SK-N-SH treated with all-trans-retinoic acid at 6 μM for 48 hours (cell line): ENCODE measurements around the gene GALC.

Source experiments
- ATAC-seq: fragments of 200-7000 bp; cut with Tn5 transposase; 3 replicates; pipeline ENCODE4 v1.9.1; 2020; ENCODE audit warnings: mild to moderate bottlenecking, moderate library complexity
- ARNTL ChIP-seq: fragments of 450-650 bp; formaldehyde crosslinking; IDR thresholded peaks from 2 replicates; pipeline ENCODE4 v1.5.0; 2020; ENCODE audit warnings: low read depth, mild to moderate bottlenecking, moderate library complexity, borderline replicate concordance
- BACH2 ChIP-seq: fragments of 250-450 bp; sonication (Bioruptor Pico); IDR thresholded peaks from 2 replicates; pipeline ENCODE4 v1.9.0; 2021; ENCODE audit warnings: mild to moderate bottlenecking, borderline replicate concordance
- CSDC2 ChIP-seq: fragments of 250-450 bp; sonication (Bioruptor Pico); IDR thresholded peaks from 2 replicates; pipeline ENCODE4 v1.5.0; 2020; ENCODE audit warnings: mild to moderate bottlenecking, moderate library complexity
- CSRNP3 ChIP-seq: fragments of 250-450 bp; sonication (Bioruptor Pico); IDR thresholded peaks from 2 replicates; pipeline ENCODE4 v1.5.1; 2021; ENCODE audit warnings: mild to moderate bottlenecking, moderate library complexity
- ESRRG ChIP-seq: fragments of 250-450 bp; sonication (Bioruptor Pico); IDR thresholded peaks from 2 replicates; pipeline ENCODE4 v1.6.1; 2021; ENCODE audit warnings: mild to moderate bottlenecking
- GLIS3 ChIP-seq: fragments of 250-450 bp; sonication (Bioruptor Pico); IDR thresholded peaks from 2 replicates; pipeline ENCODE4 v1.5.0; 2020; ENCODE audit warnings: mild to moderate bottlenecking, moderate library complexity
- ISL1 ChIP-seq: fragments of 250-450 bp; sonication (Bioruptor Pico); IDR thresholded peaks from 2 replicates; pipeline ENCODE4 v2.1.2; 2022; ENCODE audit warnings: mild to moderate bottlenecking, moderate library complexity
- OSR1 ChIP-seq: fragments of 250-450 bp; sonication (Bioruptor Pico); IDR thresholded peaks from 2 replicates; pipeline ENCODE4 v1.8.0; 2022; ENCODE audit warnings: moderate library complexity, mild to moderate bottlenecking, inconsistent platforms
- PPARA ChIP-seq: fragments of 250-450 bp; sonication (Bioruptor Pico); IDR thresholded peaks from 2 replicates; pipeline ENCODE4 v1.5.0; 2020; ENCODE audit warnings: mild to moderate bottlenecking, borderline replicate concordance
- RARB ChIP-seq: fragments of 250-450 bp; sonication (Bioruptor Pico); IDR thresholded peaks from 2 replicates; pipeline ENCODE4 v1.8.0; 2021; ENCODE audit warnings: mild to moderate bottlenecking, moderate library complexity
- SNAI2 ChIP-seq: fragments of 250-450 bp; sonication (Bioruptor Pico); IDR thresholded peaks from 2 replicates; pipeline ENCODE4 v1.5.0; 2020; ENCODE audit warnings: mild to moderate bottlenecking, moderate library complexity
- TCF4 ChIP-seq: fragments of 250-450 bp; sonication (Bioruptor Pico); IDR thresholded peaks from 2 replicates; pipeline ENCODE4 v1.8.0; 2021; ENCODE audit warnings: mild to moderate bottlenecking, moderate library complexity, borderline replicate concordance
- TOX ChIP-seq: fragments of 250-450 bp; sonication (Bioruptor Pico); IDR thresholded peaks from 2 replicates; pipeline ENCODE4 v1.8.0; 2021; ENCODE audit warnings: mild to moderate bottlenecking, moderate library complexity, borderline replicate concordance
- ZC3H10 ChIP-seq: fragments of 250-450 bp; sonication (Bioruptor Pico); IDR thresholded peaks from 2 replicates; pipeline ENCODE4 v1.5.1; 2021; ENCODE audit warnings: mild to moderate bottlenecking, moderate library complexity
- ZFP3 ChIP-seq: fragments of 250-450 bp; sonication (Bioruptor Pico); IDR thresholded peaks from 2 replicates; pipeline ENCODE4 v1.5.0; 2020; ENCODE audit warnings: mild to moderate bottlenecking, moderate library complexity
- ZFP30 ChIP-seq: fragments of 450-650 bp; formaldehyde crosslinking; IDR thresholded peaks from 2 replicates; pipeline ENCODE4 v1.5.0; 2022; ENCODE audit warnings: mild to moderate bottlenecking, moderate library complexity
- ZNF565 ChIP-seq: fragments of 450-650 bp; formaldehyde crosslinking; conservative IDR thresholded peaks from 2 replicates; pipeline ENCODE4 v1.5.0; 2020; ENCODE audit warnings: low read depth, mild to moderate bottlenecking, moderate library complexity
- ZNF70 ChIP-seq: fragments of 450-650 bp; formaldehyde crosslinking; IDR thresholded peaks from 2 replicates; pipeline ENCODE4 v1.5.0; 2020; ENCODE audit warnings: mild to moderate bottlenecking, moderate library complexity
- TF ChIP-seq, protein P1 (sequence below): fragments of 250-450 bp; sonication (Bioruptor Pico); IDR thresholded peaks from 2 replicates; pipeline ENCODE4 v1.8.0; 2020; ENCODE audit warnings: mild to moderate bottlenecking, moderate library complexity, borderline replicate concordance
- TF ChIP-seq, protein P2 (sequence below): fragments of 250-450 bp; sonication (Bioruptor Pico); IDR thresholded peaks from 2 replicates; pipeline ENCODE4 v1.5.0; 2020; ENCODE audit warnings: mild to moderate bottlenecking, moderate library complexity
- TF ChIP-seq, protein P3 (sequence below): fragments of 250-450 bp; sonication (Bioruptor Pico); IDR thresholded peaks from 2 replicates; pipeline ENCODE4 v1.8.0; 2021; ENCODE audit warnings: low read depth, mild to moderate bottlenecking, moderate library complexity, borderline replicate concordance
- TF ChIP-seq, protein P4 (sequence below): fragments of 250-450 bp; sonication (Bioruptor Pico); IDR thresholded peaks from 2 replicates; pipeline ENCODE4 v1.5.1; 2020; ENCODE audit warnings: low read depth, mild to moderate bottlenecking, moderate library complexity

The GALC gene

DNA sequence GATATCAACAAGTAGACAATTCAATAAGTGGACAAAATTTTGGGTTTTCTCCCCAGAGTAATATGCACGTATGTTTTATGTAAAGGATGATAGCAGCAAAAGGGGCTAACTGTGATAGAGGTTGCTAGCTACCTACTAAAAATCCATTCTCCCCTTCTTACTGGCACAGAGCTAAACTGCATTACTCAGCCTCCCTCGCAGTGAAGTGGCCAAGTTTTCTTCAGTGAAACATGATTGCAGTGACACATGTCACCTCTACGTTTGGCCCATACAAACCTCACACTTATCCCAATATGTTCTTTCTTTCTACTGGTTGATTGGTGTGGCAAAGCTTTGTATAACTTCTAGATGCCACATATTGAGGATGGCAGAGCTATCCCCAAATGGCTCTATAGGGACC is 46.2 kb upstream of the GALC start:
- ATAC-seq: no peak

GRCh38 chr14:88037325-88037724 is 44.3 kb upstream of the GALC start:
- ATAC-seq: no peak
- TF ChIP-seq, protein P1, sequence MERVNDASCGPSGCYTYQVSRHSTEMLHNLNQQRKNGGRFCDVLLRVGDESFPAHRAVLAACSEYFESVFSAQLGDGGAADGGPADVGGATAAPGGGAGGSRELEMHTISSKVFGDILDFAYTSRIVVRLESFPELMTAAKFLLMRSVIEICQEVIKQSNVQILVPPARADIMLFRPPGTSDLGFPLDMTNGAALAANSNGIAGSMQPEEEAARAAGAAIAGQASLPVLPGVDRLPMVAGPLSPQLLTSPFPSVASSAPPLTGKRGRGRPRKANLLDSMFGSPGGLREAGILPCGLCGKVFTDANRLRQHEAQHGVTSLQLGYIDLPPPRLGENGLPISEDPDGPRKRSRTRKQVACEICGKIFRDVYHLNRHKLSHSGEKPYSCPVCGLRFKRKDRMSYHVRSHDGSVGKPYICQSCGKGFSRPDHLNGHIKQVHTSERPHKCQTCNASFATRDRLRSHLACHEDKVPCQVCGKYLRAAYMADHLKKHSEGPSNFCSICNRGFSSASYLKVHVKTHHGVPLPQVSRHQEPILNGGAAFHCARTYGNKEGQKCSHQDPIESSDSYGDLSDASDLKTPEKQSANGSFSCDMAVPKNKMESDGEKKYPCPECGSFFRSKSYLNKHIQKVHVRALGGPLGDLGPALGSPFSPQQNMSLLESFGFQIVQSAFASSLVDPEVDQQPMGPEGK (CRISPR knock-in tag): no peak
- no peak for TF ChIP-seq ZC3H10 (CRISPR knock-in tag)
- no peak for TF ChIP-seq BACH2 (CRISPR knock-in tag)
- TF ChIP-seq ZFP3: no peak
- no peak for TF ChIP-seq ISL1
- TF ChIP-seq, protein P2, sequence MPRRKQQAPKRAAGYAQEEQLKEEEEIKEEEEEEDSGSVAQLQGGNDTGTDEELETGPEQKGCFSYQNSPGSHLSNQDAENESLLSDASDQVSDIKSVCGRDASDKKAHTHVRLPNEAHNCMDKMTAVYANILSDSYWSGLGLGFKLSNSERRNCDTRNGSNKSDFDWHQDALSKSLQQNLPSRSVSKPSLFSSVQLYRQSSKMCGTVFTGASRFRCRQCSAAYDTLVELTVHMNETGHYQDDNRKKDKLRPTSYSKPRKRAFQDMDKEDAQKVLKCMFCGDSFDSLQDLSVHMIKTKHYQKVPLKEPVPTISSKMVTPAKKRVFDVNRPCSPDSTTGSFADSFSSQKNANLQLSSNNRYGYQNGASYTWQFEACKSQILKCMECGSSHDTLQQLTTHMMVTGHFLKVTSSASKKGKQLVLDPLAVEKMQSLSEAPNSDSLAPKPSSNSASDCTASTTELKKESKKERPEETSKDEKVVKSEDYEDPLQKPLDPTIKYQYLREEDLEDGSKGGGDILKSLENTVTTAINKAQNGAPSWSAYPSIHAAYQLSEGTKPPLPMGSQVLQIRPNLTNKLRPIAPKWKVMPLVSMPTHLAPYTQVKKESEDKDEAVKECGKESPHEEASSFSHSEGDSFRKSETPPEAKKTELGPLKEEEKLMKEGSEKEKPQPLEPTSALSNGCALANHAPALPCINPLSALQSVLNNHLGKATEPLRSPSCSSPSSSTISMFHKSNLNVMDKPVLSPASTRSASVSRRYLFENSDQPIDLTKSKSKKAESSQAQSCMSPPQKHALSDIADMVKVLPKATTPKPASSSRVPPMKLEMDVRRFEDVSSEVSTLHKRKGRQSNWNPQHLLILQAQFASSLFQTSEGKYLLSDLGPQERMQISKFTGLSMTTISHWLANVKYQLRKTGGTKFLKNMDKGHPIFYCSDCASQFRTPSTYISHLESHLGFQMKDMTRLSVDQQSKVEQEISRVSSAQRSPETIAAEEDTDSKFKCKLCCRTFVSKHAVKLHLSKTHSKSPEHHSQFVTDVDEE (CRISPR knock-in tag): no peak
- TF ChIP-seq TOX: no peak
- TF ChIP-seq ZFP30 (CRISPR knock-in tag): no peak
- no peak for TF ChIP-seq SNAI2
- no peak for TF ChIP-seq ZNF70 (CRISPR knock-in tag)
- TF ChIP-seq, protein P3, sequence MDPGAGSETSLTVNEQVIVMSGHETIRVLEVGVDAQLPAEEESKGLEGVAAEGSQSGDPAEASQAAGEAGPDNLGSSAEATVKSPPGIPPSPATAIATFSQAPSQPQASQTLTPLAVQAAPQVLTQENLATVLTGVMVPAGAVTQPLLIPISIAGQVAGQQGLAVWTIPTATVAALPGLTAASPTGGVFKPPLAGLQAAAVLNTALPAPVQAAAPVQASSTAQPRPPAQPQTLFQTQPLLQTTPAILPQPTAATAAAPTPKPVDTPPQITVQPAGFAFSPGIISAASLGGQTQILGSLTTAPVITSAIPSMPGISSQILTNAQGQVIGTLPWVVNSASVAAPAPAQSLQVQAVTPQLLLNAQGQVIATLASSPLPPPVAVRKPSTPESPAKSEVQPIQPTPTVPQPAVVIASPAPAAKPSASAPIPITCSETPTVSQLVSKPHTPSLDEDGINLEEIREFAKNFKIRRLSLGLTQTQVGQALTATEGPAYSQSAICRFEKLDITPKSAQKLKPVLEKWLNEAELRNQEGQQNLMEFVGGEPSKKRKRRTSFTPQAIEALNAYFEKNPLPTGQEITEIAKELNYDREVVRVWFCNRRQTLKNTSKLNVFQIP (CRISPR knock-in tag): no peak
- no peak for TF ChIP-seq CSDC2 (CRISPR knock-in tag)
- TF ChIP-seq PPARA (CRISPR knock-in tag): no peak
- TF ChIP-seq TCF4: no peak
- TF ChIP-seq CSRNP3 (CRISPR knock-in tag): no peak
- no peak for TF ChIP-seq OSR1
- no peak for TF ChIP-seq ESRRG (CRISPR knock-in tag)

More for the DNA sequence above, 46.2 kb upstream of the GALC start:
- TF ChIP-seq, protein P1 (CRISPR knock-in tag): no peak
- TF ChIP-seq RARB (CRISPR knock-in tag) (no peak), SNAI2 (no peak), ARNTL (CRISPR knock-in tag) (no peak), GLIS3 (CRISPR knock-in tag) (no peak), ZFP3 (no peak), ZC3H10 (CRISPR knock-in tag) (no peak), ZNF565 (CRISPR knock-in tag) (no peak), TCF4 (no peak), ESRRG (CRISPR knock-in tag) (no peak), OSR1 (no peak), TOX (no peak)
- TF ChIP-seq, protein P4, sequence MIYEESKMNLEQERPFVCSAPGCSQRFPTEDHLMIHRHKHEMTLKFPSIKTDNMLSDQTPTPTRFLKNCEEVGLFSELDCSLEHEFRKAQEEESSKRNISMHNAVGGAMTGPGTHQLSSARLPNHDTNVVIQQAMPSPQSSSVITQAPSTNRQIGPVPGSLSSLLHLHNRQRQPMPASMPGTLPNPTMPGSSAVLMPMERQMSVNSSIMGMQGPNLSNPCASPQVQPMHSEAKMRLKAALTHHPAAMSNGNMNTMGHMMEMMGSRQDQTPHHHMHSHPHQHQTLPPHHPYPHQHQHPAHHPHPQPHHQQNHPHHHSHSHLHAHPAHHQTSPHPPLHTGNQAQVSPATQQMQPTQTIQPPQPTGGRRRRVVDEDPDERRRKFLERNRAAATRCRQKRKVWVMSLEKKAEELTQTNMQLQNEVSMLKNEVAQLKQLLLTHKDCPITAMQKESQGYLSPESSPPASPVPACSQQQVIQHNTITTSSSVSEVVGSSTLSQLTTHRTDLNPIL (CRISPR knock-in tag): no peak
- TF ChIP-seq, protein P2 (CRISPR knock-in tag): no peak
- TF ChIP-seq, all 23 proteins: peak for 0
